Rectal smooth muscle tissue (tissue), 1 donor: ENCODE results near the gene USP32.
"Not testable (repeated sequence)": the region's sequence is repeated elsewhere in the genome, so short reads cannot be mapped to it uniquely, and the experiment has no call there.

Source experiments
- H3K27ac ChIP-seq: one replicate; pipeline ENCODE4 v1.7.0; 2013; ENCODE audit warnings: low read depth, low read length, inconsistent platforms
- H3K27me3 ChIP-seq: one replicate; pipeline ENCODE4 v1.7.0; 2013; ENCODE audit warnings: low read length; ENCODE audit not compliant: control insufficient read depth, insufficient read depth
- H3K36me3 ChIP-seq: one replicate; pipeline ENCODE4 v1.7.0; 2013; ENCODE audit warnings: low read length; ENCODE audit not compliant: control insufficient read depth, insufficient read depth
- H3K4me1 ChIP-seq: one replicate; pipeline ENCODE4 v1.7.0; 2013; ENCODE audit warnings: low read length; ENCODE audit not compliant: control insufficient read depth, insufficient read depth
- H3K4me3 ChIP-seq: one replicate; pipeline ENCODE4 v1.7.0; 2013; ENCODE audit warnings: low read length
- H3K9ac ChIP-seq: one replicate; pipeline ENCODE4 v1.7.0; 2013; ENCODE audit warnings: low read length

USP32 gene

DNA sequence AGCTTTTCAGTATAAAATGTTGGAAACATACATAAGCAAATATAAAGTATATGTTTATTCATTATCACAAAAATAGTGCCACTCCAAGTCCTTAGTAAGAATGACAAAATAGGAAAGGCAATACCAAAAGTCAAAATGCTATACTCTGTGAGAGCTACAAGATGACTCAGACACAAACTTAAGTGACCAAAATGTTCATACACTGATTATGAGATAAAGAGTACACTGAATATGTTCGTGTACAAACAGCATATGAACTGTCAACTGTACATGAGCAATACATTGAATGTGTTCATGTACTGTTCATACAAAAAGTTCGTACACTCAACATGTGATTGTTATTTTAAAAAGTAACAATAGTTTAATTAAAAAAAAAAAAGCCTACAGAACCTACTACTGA is 138.9 kb downstream of the USP32 start:
- Histone ChIP-seq H3K27ac (no peak overlapping the region), H3K4me1 (no peaks in the 10 kb centered on the region), H3K9ac (no peak overlapping the region), H3K36me3 (no peaks in the 10 kb centered on the region), H3K4me3 (no peak overlapping the region), H3K27me3 (no peaks in the 10 kb centered on the region)

DNA sequence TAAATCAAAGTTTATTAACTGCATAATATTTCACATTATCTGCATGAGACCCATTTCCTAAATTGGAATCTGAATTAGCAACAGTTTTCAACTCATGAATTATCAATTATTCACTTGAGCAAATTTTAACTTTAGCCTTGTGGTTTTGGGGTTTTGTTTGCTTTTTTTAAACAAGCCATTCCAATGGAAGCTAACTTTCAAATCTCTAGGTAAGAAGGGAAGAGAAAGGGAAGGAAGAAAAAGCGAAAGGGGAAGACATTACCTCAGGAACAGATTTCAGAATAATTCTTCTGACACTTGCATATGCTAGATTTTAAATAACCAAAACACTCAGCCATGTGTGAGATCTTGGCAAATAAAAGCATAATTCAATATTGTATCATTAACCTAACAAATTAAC is 139.5 kb downstream of the USP32 start:
- no peaks in the 10 kb centered on the region for H3K36me3 ChIP-seq
- H3K9ac ChIP-seq, result no peak overlapping the region
- H3K4me3 ChIP-seq, result no peak overlapping the region
- H3K27ac ChIP-seq, result no peak overlapping the region
- no peaks in the 10 kb centered on the region for H3K27me3 ChIP-seq
- H3K4me1 ChIP-seq, result no peaks in the 10 kb centered on the region

- no peaks in the 10 kb centered on the region for H3K4me1 ChIP-seq
- H3K27ac ChIP-seq, result no peak overlapping the region
- no peak overlapping the region for H3K4me3 ChIP-seq
- H3K27me3 ChIP-seq, result no peaks in the 10 kb centered on the region
- no peak overlapping the region for H3K9ac ChIP-seq
- no peaks in the 10 kb centered on the region for H3K36me3 ChIP-seq
Measured at GRCh38 chr17:60249290-60249826, 142.6 kb downstream of the USP32 start.

GRCh38 chr17:60248618-60249289 is 143.2 kb downstream of the USP32 start:
- Histone ChIP-seq H3K4me1 (no peaks in the 10 kb centered on the region), H3K27ac (no peak overlapping the region), H3K9ac (no peak overlapping the region), H3K27me3 (no peaks in the 10 kb centered on the region), H3K36me3 (no peaks in the 10 kb centered on the region), H3K4me3 (no peak overlapping the region)

GRCh38 chr17:60247836-60248461 is 144.0 kb downstream of the USP32 start:
- Histone ChIP-seq H3K4me1 (no peaks in the 10 kb centered on the region), H3K27ac (no peak overlapping the region), H3K9ac (no peak overlapping the region), H3K27me3 (no peaks in the 10 kb centered on the region), H3K4me3 (no peak overlapping the region), H3K36me3 (no peaks in the 10 kb centered on the region)

- H3K36me3 ChIP-seq, result no peaks in the 10 kb centered on the region
Measured at GRCh38 chr17:60244656-60245055, 147.3 kb downstream of the USP32 start.

DNA sequence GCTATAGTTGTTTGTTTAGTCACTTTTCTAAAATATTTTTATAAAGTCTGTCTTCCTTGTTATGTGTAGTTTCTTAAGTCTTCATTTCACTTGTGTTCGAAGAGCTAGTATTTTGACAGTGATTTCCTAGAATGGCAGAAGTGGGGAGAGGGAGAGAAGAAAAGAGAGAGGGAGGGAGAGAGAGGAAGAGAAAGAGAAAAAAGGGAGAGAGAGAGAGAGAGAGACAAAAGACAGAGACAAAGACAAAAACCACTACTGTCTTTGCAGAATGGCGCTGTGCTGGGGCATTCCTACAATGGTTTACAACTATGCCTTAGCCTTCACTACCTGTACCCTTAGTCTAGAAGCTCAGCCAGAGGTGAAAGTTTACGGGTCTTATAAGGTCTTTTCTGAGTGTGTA is 151.6 kb downstream of the USP32 start:
- Histone ChIP-seq H3K9ac (no peak overlapping the region), H3K4me1 (no peaks in the 10 kb centered on the region), H3K27ac (no peak overlapping the region), H3K27me3 (no peaks in the 10 kb centered on the region), H3K4me3 (no peak overlapping the region), H3K36me3 (no peaks in the 10 kb centered on the region)

More at GRCh38 chr17:60244656-60245055, 147.3 kb downstream of the USP32 start:
- no peaks in the 10 kb centered on the region for H3K27me3 ChIP-seq
- H3K4me1 ChIP-seq, result no peaks in the 10 kb centered on the region
- H3K27ac ChIP-seq, result no peak overlapping the region
- H3K9ac ChIP-seq, result no peak overlapping the region
- no peak overlapping the region for H3K4me3 ChIP-seq

DNA sequence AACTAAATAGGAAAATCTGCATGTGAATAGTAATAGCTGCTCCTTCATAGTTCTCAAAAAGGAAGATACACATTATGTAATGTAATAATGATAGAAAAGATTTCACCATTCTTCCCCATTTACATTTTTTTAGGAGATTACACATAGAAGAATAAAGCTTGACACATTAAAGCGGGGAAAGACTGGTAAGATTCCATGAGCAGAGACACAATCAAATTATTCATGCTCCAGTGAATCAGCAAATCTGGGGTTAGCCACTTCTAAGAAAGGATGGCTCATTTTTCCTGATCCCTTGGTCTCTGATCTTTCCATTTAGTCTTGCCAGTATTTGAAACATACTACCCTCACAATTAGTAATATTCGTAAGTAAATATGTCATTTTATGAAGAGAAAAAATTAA is 160.2 kb downstream of the USP32 start:
- no peak overlapping the region for H3K27ac ChIP-seq
- no peaks in the 10 kb centered on the region for H3K36me3 ChIP-seq
- no peaks in the 10 kb centered on the region for H3K27me3 ChIP-seq
- H3K4me3 ChIP-seq, result no peak overlapping the region
- no peak overlapping the region for H3K9ac ChIP-seq
- no peaks in the 10 kb centered on the region for H3K4me1 ChIP-seq

- no peak overlapping the region for H3K27ac ChIP-seq
- no peaks in the 10 kb centered on the region for H3K4me1 ChIP-seq
- no peaks in the 10 kb centered on the region for H3K27me3 ChIP-seq
- no peak overlapping the region for H3K9ac ChIP-seq
- no peaks in the 10 kb centered on the region for H3K36me3 ChIP-seq
- H3K4me3 ChIP-seq, result no peak overlapping the region
Measured at GRCh38 chr17:60231234-60231633, 160.7 kb downstream of the USP32 start.

DNA sequence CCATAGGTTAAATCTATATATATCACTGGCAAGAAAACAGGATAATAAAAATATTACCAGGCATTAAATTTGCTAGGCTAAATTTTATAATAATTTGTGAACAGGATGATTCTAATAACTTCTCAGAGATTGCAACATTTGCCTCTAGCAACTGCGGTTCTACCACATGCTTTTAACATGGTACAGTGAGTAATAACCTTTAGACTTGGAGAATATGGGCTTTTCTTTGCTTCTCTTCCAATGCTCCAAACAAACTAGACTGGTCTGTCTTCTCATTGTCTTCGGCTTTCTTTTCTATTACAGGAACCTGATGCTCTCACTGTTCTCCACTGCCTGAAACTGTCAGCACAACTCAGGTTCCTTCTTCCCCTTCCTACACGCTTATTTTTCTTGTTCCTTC is 161.6 kb downstream of the USP32 start:
- Histone ChIP-seq H3K4me3 (no peak overlapping the region), H3K27me3 (no peaks in the 10 kb centered on the region), H3K4me1 (no peaks in the 10 kb centered on the region), H3K36me3 (no peaks in the 10 kb centered on the region), H3K27ac (no peak overlapping the region), H3K9ac (no peak overlapping the region)

DNA sequence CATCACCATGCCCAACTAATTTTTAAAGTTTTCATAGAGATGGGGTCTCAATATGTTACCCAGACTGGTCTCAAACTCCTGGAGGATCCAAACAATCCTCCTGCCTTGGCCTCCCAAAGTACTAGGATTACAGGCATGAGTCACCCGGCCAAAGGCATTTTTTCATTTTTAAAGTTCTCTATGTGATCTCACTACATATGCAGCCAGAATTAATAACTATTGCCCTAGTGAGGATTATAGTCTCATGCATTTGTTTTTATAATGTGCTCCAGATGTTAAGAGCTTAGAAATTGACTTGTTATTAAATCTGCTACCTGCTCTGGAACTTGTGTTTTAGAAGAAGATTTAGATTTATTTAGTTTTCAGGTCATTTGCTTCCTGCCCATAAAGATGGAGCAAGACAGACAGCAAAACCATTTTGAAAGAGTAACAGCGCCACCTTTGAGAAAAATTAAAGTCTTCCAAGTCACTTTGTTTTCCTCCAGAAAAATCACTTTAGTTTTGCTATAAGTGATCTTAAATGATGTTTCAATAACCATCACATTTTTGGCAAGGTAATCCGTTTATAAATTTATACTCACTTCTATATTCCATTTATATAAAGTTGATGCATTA is 162.6 kb downstream of the USP32 start:
- no peaks in the 10 kb centered on the region for H3K36me3 ChIP-seq
- no peak overlapping the region for H3K4me3 ChIP-seq
- no peak overlapping the region for H3K27ac ChIP-seq
- H3K27me3 ChIP-seq, result no peaks in the 10 kb centered on the region
- no peaks in the 10 kb centered on the region for H3K4me1 ChIP-seq
- H3K9ac ChIP-seq, result no peak overlapping the region

DNA sequence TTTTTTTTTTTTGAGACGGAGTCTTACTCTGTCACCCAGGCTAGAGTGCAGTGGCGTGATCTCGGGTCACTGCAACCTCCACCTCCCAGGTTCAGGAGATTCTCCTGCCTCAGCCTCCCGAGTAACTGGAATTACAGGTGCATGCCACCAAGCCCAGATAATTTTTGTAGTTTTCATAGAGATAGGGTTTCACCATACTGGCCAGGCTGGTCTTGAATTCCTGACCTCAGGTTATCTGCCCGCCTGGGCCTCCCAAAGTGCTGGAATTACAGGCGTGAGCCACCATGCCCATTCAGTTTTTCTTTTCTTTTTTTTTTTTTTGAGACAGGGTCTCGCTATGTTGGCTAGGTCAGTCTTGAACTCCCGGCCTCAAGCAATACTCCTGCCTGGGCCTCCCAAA is 164.7 kb downstream of the USP32 start:
- not testable (repeated sequence) for H3K27me3 ChIP-seq, H3K4me1 ChIP-seq, H3K9ac ChIP-seq, H3K4me3 ChIP-seq, H3K36me3 ChIP-seq, H3K27ac ChIP-seq
